ENCODE data around the gene GPR18.

DNA sequence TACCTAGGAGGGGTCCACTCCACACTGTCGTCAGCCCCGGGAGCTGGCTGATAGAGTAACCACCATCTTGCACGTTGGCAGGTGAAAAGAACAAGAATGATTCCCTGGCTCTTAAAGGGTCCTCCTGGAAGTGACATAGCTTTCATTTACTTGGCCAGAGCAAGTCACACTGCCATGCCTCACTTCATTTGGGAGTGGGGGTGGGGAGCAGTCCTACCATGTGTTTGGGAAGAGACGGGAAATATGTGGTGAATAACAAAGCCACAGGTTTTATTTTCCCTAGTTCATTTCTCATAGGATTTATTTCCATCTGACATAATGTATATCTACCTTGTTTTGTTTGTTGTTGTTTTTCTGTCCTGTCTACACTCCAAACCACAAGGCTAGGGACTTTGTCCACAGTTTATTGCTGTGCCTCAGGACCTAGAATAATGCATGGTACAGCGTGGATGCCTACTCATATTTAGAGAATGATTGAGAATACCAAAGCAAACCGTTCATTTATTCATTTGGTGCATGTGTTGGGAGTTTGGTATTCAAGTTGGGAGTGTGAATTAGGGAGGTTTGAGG is 30.8 kb downstream of the GPR18 start:
- no peak for TF ChIP-seq CTCF (IDR thresholded peaks at IDR 0.05; ENCODE audit: low read depth, low read length, poor library complexity, severe bottlenecking)
- TF ChIP-seq EZH2phosphoT487 (IDR thresholded peaks at IDR 0.05; ENCODE audit: borderline replicate concordance, low read length) = no peak
